Nephron (organoid): ENCODE measurements around the gene OS9.
"Not testable (repeated sequence)": the region's sequence is repeated elsewhere in the genome, so short reads cannot be mapped to it uniquely, and the experiment has no call there.

Source experiments
- H3K27ac Mint-ChIP-seq, 3 experiments: 2 replicates each; pipeline ENCODE4 v1.8.0; 2020; ENCODE audit warnings: mixed read lengths in 3 of 3, mild to moderate bottlenecking in 2 of 3, moderate library complexity in 1 of 3
- H3K27me3 Mint-ChIP-seq: 2 replicates; pipeline ENCODE4 v1.8.0; 2021; ENCODE audit warnings: low read depth, mild to moderate bottlenecking, moderate library complexity, mixed read lengths
- H3K36me3 Mint-ChIP-seq: 2 replicates; pipeline ENCODE4 v1.8.0; 2020; ENCODE audit warnings: low read depth, mixed read lengths
- H3K4me1 Mint-ChIP-seq: 2 replicates; pipeline ENCODE4 v1.8.0; 2020; ENCODE audit warnings: mixed read lengths
- H3K4me3 Mint-ChIP-seq, 3 experiments: 2 replicates each; pipeline ENCODE4 v1.8.0; 2020; ENCODE audit warnings: mild to moderate bottlenecking in 3 of 3, mixed read lengths in 3 of 3, moderate library complexity in 2 of 3
- H3K9me3 Mint-ChIP-seq: 2 replicates; pipeline ENCODE4 v1.8.0; 2020; ENCODE audit warnings: mixed read lengths
- TF ChIP-seq, protein P1 (sequence below), 3 experiments: fragments of 200-600 bp; sonication (generic); IDR thresholded peaks; one replicate each; pipeline ENCODE4 v1.5.0; 2021; ENCODE audit warnings: antibody characterized with exemption in 3 of 3; ENCODE audit not compliant: unreplicated experiment in 3 of 3

Gene OS9

DNA sequence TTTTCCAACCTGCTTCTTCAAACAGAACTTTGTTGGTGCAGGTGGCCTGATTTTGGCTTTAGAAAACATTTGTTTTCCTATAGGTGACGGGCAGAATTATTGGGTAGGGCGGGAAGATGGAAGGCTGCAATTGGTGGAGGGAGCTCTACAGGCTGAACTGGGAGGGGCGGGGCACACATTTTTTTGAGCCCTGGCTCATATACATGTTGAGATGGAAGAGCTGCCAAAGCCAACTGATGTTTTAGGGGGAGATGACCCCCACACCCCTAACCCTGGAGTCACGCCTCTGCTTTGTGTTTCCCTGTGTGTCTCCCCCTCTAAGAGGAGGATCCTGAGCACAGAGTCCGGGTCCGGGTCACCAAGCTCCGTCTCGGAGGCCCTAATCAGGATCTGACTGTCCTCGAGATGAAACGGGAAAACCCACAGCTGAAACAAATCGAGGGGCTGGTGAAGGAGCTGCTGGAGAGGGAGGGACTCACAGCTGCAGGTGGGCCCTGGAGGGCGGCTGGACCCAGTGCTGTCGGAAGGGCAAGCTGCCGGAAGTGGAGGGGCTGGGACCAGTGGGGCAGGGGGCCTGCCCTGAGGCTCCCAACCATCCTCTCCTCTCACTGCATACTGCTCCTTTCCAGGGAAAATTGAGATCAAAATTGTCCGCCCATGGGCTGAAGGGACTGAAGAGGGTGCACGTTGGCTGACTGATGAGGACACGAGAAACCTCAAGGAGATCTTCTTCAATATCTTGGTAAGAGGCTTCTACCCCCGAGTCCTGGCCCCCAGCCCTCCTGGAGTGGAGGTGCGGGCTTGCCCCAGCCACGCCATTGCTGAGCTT lies 26.1 kb downstream of the OS9 start:
- Mint-ChIP-seq H3K9me3 (no peaks in the 10 kb centered on the region), H3K4me3 (no peak overlapping the region), H3K27ac (no peak overlapping the region), H3K27me3 (peaks cover 25% of the 10 kb centered on the region), H3K36me3 (peaks cover 39% of the 10 kb centered on the region), H3K4me1 (no peaks in the 10 kb centered on the region)
- TF ChIP-seq, protein P1, sequence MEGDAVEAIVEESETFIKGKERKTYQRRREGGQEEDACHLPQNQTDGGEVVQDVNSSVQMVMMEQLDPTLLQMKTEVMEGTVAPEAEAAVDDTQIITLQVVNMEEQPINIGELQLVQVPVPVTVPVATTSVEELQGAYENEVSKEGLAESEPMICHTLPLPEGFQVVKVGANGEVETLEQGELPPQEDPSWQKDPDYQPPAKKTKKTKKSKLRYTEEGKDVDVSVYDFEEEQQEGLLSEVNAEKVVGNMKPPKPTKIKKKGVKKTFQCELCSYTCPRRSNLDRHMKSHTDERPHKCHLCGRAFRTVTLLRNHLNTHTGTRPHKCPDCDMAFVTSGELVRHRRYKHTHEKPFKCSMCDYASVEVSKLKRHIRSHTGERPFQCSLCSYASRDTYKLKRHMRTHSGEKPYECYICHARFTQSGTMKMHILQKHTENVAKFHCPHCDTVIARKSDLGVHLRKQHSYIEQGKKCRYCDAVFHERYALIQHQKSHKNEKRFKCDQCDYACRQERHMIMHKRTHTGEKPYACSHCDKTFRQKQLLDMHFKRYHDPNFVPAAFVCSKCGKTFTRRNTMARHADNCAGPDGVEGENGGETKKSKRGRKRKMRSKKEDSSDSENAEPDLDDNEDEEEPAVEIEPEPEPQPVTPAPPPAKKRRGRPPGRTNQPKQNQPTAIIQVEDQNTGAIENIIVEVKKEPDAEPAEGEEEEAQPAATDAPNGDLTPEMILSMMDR (IDR thresholded peaks at IDR 0.05; ENCODE audit: unreplicated experiment in 3 of 3) = no peak

DNA sequence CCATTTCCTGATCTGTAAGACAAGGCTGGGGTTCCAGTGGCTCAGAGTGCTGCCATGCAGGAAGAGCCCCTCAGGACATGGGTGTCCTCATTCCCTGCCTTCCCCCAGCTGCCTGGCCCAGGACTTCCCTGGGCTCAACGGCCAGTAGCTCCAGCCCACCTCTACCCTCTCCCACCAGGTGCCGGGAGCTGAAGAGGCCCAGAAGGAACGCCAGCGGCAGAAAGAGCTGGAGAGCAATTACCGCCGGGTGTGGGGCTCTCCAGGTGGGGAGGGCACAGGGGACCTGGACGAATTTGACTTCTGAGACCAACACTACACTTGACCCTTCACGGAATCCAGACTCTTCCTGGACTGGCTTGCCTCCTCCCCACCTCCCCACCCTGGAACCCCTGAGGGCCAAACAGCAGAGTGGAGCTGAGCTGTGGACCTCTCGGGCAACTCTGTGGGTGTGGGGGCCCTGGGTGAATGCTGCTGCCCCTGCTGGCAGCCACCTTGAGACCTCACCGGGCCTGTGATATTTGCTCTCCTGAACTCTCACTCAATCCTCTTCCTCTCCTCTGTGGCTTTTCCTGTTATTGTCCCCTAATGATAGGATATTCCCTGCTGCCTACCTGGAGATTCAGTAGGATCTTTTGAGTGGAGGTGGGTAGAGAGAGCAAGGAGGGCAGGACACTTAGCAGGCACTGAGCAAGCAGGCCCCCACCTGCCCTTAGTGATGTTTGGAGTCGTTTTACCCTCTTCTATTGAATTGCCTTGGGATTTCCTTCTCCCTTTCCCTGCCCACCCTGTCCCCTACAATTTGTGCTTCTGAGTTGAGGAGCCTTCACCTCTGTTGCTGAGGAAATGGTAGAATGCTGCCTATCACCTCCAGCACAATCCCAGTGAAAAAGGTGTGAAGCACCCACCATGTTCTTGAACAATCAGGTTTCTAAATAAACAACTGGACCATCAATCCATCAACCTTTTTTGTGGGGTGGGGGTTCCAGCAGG lies 27.0 kb downstream of the OS9 start:
- H3K9me3 Mint-ChIP-seq = no peaks in the 10 kb centered on the region
- H3K27ac Mint-ChIP-seq = no peak overlapping the region
- H3K4me1 Mint-ChIP-seq = no peaks in the 10 kb centered on the region
- TF ChIP-seq, protein P1 (IDR thresholded peaks at IDR 0.05; ENCODE audit: unreplicated experiment in 3 of 3) = no peak
- H3K36me3 Mint-ChIP-seq = peaks cover 35% of the 10 kb centered on the region
- H3K4me3 Mint-ChIP-seq = no peak overlapping the region
- peaks cover 33% of the 10 kb centered on the region for H3K27me3 Mint-ChIP-seq

DNA sequence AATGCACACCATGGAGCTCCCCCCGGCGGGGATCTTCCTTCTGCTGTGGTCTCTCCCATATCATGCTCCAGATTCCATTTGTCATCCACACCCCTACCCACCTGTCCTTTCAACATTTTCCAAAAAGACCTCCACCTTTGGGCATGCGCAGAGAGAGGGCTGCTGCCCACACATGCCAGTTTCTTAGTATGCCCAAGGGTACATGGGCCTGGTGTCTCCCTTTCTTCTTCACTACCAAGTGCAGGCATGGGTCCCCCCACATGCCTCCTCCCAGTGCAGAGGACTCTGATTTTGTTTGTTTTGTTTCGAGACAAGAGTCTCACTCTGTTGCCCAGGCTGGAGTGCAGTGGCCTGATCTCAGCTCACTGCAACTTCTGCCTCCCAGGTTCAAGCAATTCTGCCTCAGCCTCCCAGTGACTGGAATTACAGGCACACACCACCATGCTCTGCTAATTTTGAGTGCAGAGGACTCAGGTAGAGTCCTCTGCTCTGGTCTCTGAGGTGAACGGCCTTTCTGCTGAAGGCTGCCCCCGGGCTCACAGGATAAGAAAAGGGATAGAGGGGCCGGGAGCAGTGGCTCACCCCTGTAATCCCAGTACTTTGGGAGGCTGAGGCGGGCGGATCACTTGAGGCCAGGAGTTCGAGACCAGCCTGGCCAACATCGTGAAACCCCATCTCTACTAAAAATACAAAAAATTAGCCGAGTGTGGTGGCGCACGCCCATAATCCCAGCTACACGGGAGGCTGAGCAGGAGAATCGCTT lies 28.1 kb downstream of the OS9 start:
- H3K4me1 Mint-ChIP-seq, H3K9me3 Mint-ChIP-seq, H3K27ac Mint-ChIP-seq, H3K4me3 Mint-ChIP-seq: not testable (repeated sequence)
- Mint-ChIP-seq H3K36me3 (peaks cover 31% of the 10 kb centered on the region), H3K27me3 (peaks cover 41% of the 10 kb centered on the region)

DNA sequence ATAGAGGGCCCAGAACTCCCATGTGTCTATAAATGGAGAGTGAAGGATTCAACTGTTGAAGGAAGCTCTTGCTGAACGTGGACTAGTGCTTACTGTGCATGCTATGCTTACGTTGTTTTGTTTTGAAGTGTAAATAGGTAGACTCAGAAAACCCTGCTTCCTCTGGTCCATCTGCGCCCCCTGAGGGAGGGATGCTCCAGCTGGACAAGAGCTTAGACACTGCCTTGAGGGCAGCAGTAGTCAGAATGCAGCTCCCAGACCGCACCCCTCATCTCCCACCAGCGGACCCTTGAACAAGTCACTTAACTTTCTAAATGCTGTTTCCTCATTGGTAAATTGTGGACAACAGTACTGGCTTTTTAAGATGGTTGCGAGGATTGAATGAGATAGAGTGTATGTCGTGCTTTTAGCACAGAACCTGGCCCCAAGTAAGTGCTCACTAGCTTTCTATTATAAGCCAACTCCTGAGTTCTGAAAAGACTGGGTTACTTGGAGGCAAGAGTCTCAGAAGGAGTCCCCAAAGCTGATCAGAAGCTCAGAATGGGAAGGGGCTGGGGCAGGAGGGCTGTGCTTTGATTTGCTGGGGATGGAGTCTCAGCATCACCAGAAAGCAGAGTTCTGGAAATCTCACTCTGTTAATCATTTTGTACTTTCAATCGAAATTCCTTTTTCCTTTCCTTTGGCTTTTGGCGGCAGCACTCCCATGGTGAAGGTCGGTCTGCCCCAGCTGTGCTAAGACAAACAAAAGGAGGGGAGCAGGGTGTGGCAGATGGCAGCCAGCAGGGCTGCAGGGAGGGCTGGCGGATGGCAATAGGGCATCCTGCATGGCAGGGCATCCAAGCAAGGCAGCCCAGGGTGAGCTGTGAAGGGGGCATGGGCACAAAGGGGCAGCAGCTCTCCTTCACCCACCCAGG lies 29.0 kb downstream of the OS9 start:
- H3K9me3 Mint-ChIP-seq = no peaks in the 10 kb centered on the region
- no peaks in the 10 kb centered on the region for H3K4me1 Mint-ChIP-seq
- H3K27ac Mint-ChIP-seq = no peak overlapping the region
- peaks cover 29% of the 10 kb centered on the region for H3K36me3 Mint-ChIP-seq
- TF ChIP-seq, protein P1 (IDR thresholded peaks at IDR 0.05; ENCODE audit: unreplicated experiment in 3 of 3) = no peak
- H3K4me3 Mint-ChIP-seq = no peak overlapping the region
- peaks cover 50% of the 10 kb centered on the region for H3K27me3 Mint-ChIP-seq

DNA sequence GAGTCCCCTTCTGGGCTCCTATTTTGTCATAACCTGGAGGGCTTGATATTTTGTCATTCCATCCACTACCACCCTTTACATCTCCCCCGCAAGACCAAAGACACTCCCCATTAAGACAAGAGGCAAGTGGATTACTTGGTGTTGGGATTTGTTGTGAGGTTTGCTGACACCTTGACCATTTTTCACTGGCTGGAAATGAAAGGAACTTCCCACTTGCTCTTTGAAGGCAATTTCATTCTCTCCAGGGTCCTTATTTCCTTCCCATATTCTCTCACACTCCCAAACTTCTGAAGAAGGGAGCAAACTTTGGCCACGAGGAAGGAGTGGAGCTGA lies 29.7 kb downstream of the OS9 start:
- H3K27ac Mint-ChIP-seq = no peak overlapping the region
- no peaks in the 10 kb centered on the region for H3K4me1 Mint-ChIP-seq
- H3K36me3 Mint-ChIP-seq = peaks cover 28% of the 10 kb centered on the region
- no peak overlapping the region for H3K4me3 Mint-ChIP-seq
- TF ChIP-seq, protein P1 (IDR thresholded peaks at IDR 0.05; ENCODE audit: unreplicated experiment in 3 of 3) = no peak
- peaks cover 57% of the 10 kb centered on the region for H3K27me3 Mint-ChIP-seq
- no peaks in the 10 kb centered on the region for H3K9me3 Mint-ChIP-seq
